SH-SY5Y (cell line): ENCODE measurements around the gene USHBP1.

ENCODE experiments used
- GATA2 ChIP-seq: IDR thresholded peaks from 2 replicates; pipeline ENCODE4 v1.6.1; 2011; ENCODE audit warnings: mild to moderate bottlenecking, low read depth, low read length
- GATA3 ChIP-seq: IDR thresholded peaks from 2 replicates; pipeline ENCODE4 v1.6.1; 2011; ENCODE audit warnings: low read depth, mild to moderate bottlenecking, low read length, moderate library complexity

DNA sequence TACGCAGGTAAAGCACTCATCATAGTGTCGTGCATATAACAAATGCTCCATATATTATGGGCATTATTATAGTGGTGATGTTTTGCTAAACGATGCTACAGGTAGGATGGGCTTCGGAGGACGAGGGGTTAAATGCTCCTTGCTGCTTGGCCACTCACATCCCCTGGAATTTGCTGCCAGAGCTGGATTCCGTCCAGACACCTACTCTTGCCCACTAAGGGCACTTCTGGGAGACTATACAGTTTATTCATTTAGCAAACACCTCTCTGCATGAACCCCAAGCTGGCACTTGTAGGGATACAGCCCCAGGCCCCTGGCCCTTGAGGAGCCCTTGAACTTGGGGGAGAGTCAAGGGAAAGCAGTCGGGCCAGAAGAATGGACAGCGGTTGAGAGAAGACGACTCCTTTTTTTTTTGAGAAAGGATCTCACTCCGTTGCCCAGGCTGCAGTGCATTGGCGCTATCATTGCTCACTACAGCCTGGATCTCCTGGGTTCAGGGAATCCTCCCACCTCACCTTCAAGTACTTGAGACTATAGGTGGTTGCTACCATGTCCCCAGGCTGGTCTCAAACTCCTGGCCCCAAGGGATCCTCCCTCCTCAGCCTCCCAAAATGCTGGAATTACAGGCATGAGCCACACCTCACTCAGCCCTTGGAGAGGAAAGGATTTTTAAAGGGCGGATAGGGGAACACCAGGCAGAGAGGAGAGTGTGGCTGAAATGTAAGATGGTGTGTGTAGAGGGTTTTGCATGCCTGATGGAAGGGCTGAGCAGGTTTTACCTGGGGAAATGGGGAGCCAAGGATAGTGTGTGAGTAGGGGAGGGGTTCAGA lies 40.1 kb upstream of the USHBP1 start:
- TF ChIP-seq GATA3 (no peak), GATA2 (no peak)
